Lung (tissue), 12 donors: ENCODE measurements around the gene PAK4. TPM values are rescaled to one million over a fixed set of nuclear protein-coding genes. Genes with fewer than 3 reads are reported as not detected.
A peak's percentile ranks its signal among the peaks of the same experiment; 100 is the strongest.

Source experiments
- ATAC-seq: fragments of 200-7000 bp; cut with Tn5 transposase; one replicate; pipeline ENCODE4 v1.9.1; 2020; ENCODE audit warnings: moderate number of reproducible peaks; ENCODE audit not compliant: insufficient read depth, low FRiP score
- DNase-seq, 3 donors: peaks; one replicate each; pipeline ENCODE4 v3.0.0-alpha.2; 2013 to 2017
- H3K27ac ChIP-seq, 2 donors: one replicate each; pipeline ENCODE4 v1.5.1; 2013; ENCODE audit warnings: mild to moderate bottlenecking in 2 of 2, moderate library complexity in 2 of 2, control low read depth in 1 of 2, inconsistent platforms in 1 of 2, low read depth in 1 of 2, low read length in 1 of 2
- H3K27me3 ChIP-seq, 3 donors: one replicate each; pipeline ENCODE4 v1.5.1; 2013; ENCODE audit warnings: low read length in 2 of 3; ENCODE audit not compliant: control insufficient read depth in 3 of 3, insufficient read depth in 3 of 3
- H3K36me3 ChIP-seq, 4 donors: one replicate each; pipeline ENCODE4 v1.5.1; 2013; ENCODE audit warnings: low read length in 4 of 4, mild to moderate bottlenecking in 1 of 4, moderate library complexity in 1 of 4; ENCODE audit not compliant: control insufficient read depth in 4 of 4, insufficient read depth in 4 of 4
- H3K4me1 ChIP-seq, 5 donors: one replicate each; pipeline ENCODE4 v1.5.1; 2013; ENCODE audit warnings: low read length in 5 of 5, mild to moderate bottlenecking in 2 of 5, moderate library complexity in 1 of 5; ENCODE audit not compliant: control insufficient read depth in 5 of 5, insufficient read depth in 5 of 5
- H3K4me3 ChIP-seq: one replicate; pipeline ENCODE4 v1.5.1; 2013; ENCODE audit warnings: mild to moderate bottlenecking, control low read depth, moderate library complexity
- H3K9ac ChIP-seq, 2 donors: one replicate each; pipeline ENCODE4 v1.5.1; 2013; ENCODE audit warnings: low read length in 2 of 2, control low read depth in 1 of 2; ENCODE audit not compliant: insufficient read depth in 1 of 2
- H3K9me3 ChIP-seq, 4 donors: one replicate each; pipeline ENCODE4 v1.5.1; 2013; ENCODE audit warnings: low read length in 3 of 4, mild to moderate bottlenecking in 1 of 4, moderate library complexity in 1 of 4; ENCODE audit not compliant: control insufficient read depth in 4 of 4, insufficient read depth in 3 of 4
- CTCF ChIP-seq: IDR thresholded peaks from 2 replicates; pipeline ENCODE4 v1.5.1; 2012; ENCODE audit warnings: mild to moderate bottlenecking; ENCODE audit errors: control extremely low read depth, extremely low read depth
- WGBS, 2 donors: extraction: QIAGEN DNeasy Blood & Tissue Kit; methylation state at CpG; one replicate each; pipeline ENCODE4 v1.1.7; 2013; 5-methylcytosine and 5-hydroxymethylcytosine counted together
- polyA plus RNA-seq, 2 donors: library from polyadenylated mRNA; stranded (reverse); fragments of 200-250 nt; gene quantifications; one replicate each; pipeline ENCODE4 v1.2.1, GENCODE V29; 2013
- total RNA-seq, 2 donors: library from RNA; depleted of rRNA in 1 of 2; stranded (reverse); fragments of >200 nt in 1 of 2; gene quantifications; one replicate each; pipeline ENCODE4 v1.2.1, GENCODE V29; 2014 to 2021
- donor health status: control.
- donor health status: control.
- donor health status: Bipolar disorder and iron deficiency.
- donor health status: healthy.
- donor health status: DM: yes; HTN: yes; CAD: no.

The PAK4 gene
- total and polyA plus RNA-seq, 4 donors, result 23.2 to 60.8 (median 36.7) TPM

- ATAC-seq (no peak), DNase-seq (peak; percentile 66 to 74 (median 66))
- no peak overlapping the region for H3K27ac ChIP-seq
- peaks cover 0 to 5% (median 0%) of the 10 kb centered on the region in 5 donors for H3K4me1 ChIP-seq
- H3K36me3 ChIP-seq, result no peaks in the 10 kb centered on the region
- 41 to 60% methylated on average over 11 of the region's 11 CpGs for WGBS, 2 donors
- H3K9me3 ChIP-seq, result no peaks in the 10 kb centered on the region
- TF ChIP-seq CTCF, result no peak
- no peak overlapping the region for H3K4me3 ChIP-seq
- H3K27me3 ChIP-seq, result peaks cover 0 to 39% (median 18%) of the 10 kb centered on the region in 3 donors
- no peak overlapping the region for H3K9ac ChIP-seq
These were observed 73.4 kb downstream of the PAK4 start for GRCh38 chr19:39199025-39199424.

- WGBS, 2 donors, result 85 to 89% methylated on average over 27 to 32 of the region's 32 CpGs
- H3K4me3 ChIP-seq, result no peak overlapping the region
- ATAC-seq, result no peak
- TF ChIP-seq CTCF, result no peak
- H3K9ac ChIP-seq, result no peak overlapping the region
- DNase-seq, result no peak
- no peak overlapping the region for H3K27ac ChIP-seq
- peaks cover 0 to 5% (median 0%) of the 10 kb centered on the region in 5 donors for H3K4me1 ChIP-seq
- peaks cover 0 to 40% (median 20%) of the 10 kb centered on the region in 3 donors for H3K27me3 ChIP-seq
- H3K36me3 ChIP-seq, result no peaks in the 10 kb centered on the region
- H3K9me3 ChIP-seq, result no peaks in the 10 kb centered on the region
These were observed 74.6 kb downstream of the PAK4 start for GRCh38 chr19:39200066-39200802.

GRCh38 chr19:39200803-39201115 is 75.2 kb downstream of the PAK4 start:
- Histone ChIP-seq H3K27me3 (peaks cover 0 to 40% (median 20%) of the 10 kb centered on the region in 3 donors), H3K9me3 (no peaks in the 10 kb centered on the region), H3K4me1 (peaks cover 0 to 5% (median 0%) of the 10 kb centered on the region in 5 donors), H3K36me3 (no peaks in the 10 kb centered on the region), H3K27ac (no peak overlapping the region), H3K4me3 (no peak overlapping the region), H3K9ac (no peak overlapping the region)
- 78 to 90% methylated on average over 3 of the region's 3 CpGs for WGBS, 2 donors
- ATAC-seq (no peak), DNase-seq (no peak)
- TF ChIP-seq CTCF, result no peak

GRCh38 chr19:39202998-39203355 is 77.4 kb downstream of the PAK4 start:
- DNase-seq (no peak), ATAC-seq (no peak)
- H3K4me3 ChIP-seq, result no peak overlapping the region
- no peak overlapping the region for H3K9ac ChIP-seq
- H3K36me3 ChIP-seq, result no peaks in the 10 kb centered on the region
- no peak for TF ChIP-seq CTCF
- WGBS, 2 donors, result 97 to 100% methylated on average over 1 of the region's 1 CpG
- H3K27ac ChIP-seq, result no peak overlapping the region
- H3K4me1 ChIP-seq, result peaks cover 0 to 5% (median 0%) of the 10 kb centered on the region in 5 donors
- H3K27me3 ChIP-seq, result peaks cover 0 to 27% (median 11%) of the 10 kb centered on the region in 3 donors
- no peaks in the 10 kb centered on the region for H3K9me3 ChIP-seq
